Inflammatory macrophage (primary cell): ENCODE results near the gene ST13.
"Not testable (repeated sequence)": the region's sequence is repeated elsewhere in the genome, so short reads cannot be mapped to it uniquely, and the experiment has no call there.

Experiments
- DNase-seq, 2 donors: peaks; one replicate each; pipeline ENCODE4 v3.0.0-alpha.2; 2020 to 2022

Gene ST13

GRCh38 chr22:40834619-40835018, 21.8 kb downstream of the ST13 start:
- DNase-seq = no peak

GRCh38 chr22:40829131-40829530, 27.3 kb downstream of the ST13 start:
- no peak for DNase-seq

- DNase-seq = no peak
Measured at GRCh38 chr22:40826984-40827741, 29.3 kb downstream of the ST13 start.

- DNase-seq = not testable (repeated sequence)
Measured at GRCh38 chr22:40826292-40826691, 30.1 kb downstream of the ST13 start.

GRCh38 chr22:40823426-40823825, 33.0 kb downstream of the ST13 start:
- no peak for DNase-seq

- peak in 1 of 2 donors; percentile 11 for DNase-seq
Measured at GRCh38 chr22:40819599-40820140, 36.8 kb downstream of the ST13 start.

- peak; percentile 75 to 87 for DNase-seq
Measured at GRCh38 chr22:40818747-40819598, 37.5 kb downstream of the ST13 start, which contains the start of gene SLC25A17. SLC25A17 (minus strand) TSS chr22:40819346; CDS start chr22:40819248, 98 bp downstream.

GRCh38 chr22:40818192-40818746, 38.2 kb downstream of the ST13 start:
- no peak for DNase-seq

GRCh38 chr22:40817737-40818136, 38.7 kb downstream of the ST13 start:
- DNase-seq = no peak

GRCh38 chr22:40813912-40814315, 42.5 kb downstream of the ST13 start:
- no peak for DNase-seq

- DNase-seq = peak in 1 of 2 donors; percentile 14
Measured at GRCh38 chr22:40808018-40808841, 48.2 kb downstream of the ST13 start.

- DNase-seq = no peak
Measured at GRCh38 chr22:40806711-40807110, 49.7 kb downstream of the ST13 start.

- DNase-seq = no peak
Measured at GRCh38 chr22:40805699-40806203, 50.7 kb downstream of the ST13 start.

GRCh38 chr22:40805239-40805638, 51.2 kb downstream of the ST13 start:
- no peak for DNase-seq

- no peak for DNase-seq
Measured at GRCh38 chr22:40803321-40803720, 53.1 kb downstream of the ST13 start.

GRCh38 chr22:40799008-40799407, 57.4 kb downstream of the ST13 start:
- no peak for DNase-seq

- no peak for DNase-seq
Measured at GRCh38 chr22:40797427-40797826, 59.0 kb downstream of the ST13 start.

GRCh38 chr22:40792451-40792850, 64.0 kb downstream of the ST13 start:
- DNase-seq = no peak

- DNase-seq = no peak
Measured at GRCh38 chr22:40791241-40791640, 65.2 kb downstream of the ST13 start.

- DNase-seq = no peak
Measured at GRCh38 chr22:40789131-40789530, 67.3 kb downstream of the ST13 start.

- DNase-seq = no peak
Measured at GRCh38 chr22:40782521-40782920, 73.9 kb downstream of the ST13 start.

- not testable (repeated sequence) for DNase-seq
Measured at GRCh38 chr22:40781749-40782148, 74.7 kb downstream of the ST13 start.
